NOMO-1 (cell line): ENCODE measurements around the gene RPL35A.

Source experiments
- DNase-seq, 2 experiments: peaks; one replicate each; lab custom pipeline; 2025; ENCODE audit not compliant: unreplicated experiment in 2 of 2; lab: John Stamatoyannopoulos, UW

The RPL35A gene

DNA sequence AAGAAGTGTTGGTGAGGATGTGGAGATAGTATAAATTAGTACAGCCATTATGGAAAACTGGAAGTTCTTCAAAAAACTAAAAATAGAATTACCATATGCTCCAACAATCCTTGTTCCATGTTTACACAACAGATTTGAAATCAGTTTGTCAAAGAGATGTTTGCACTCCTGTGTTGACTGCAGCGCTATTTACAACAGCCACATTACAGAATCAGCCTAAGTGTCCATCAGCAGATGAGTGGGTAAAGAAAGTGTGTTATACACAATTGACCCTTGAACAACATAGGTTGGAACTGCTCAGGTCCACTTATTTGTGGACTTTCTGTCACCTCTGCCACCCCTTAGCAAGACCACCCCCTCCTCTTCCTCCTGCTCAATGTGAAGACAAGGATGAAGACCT, 44.7 kb downstream of the RPL35A start:
- no peak for DNase-seq

GRCh38 chr3:197996855-197997254, 46.9 kb downstream of the RPL35A start:
- DNase-seq = no peak

GRCh38 chr3:197997936-197998335, 47.9 kb downstream of the RPL35A start:
- no peak for DNase-seq
